Lower leg skin (tissue), 3 donors: ENCODE measurements around the gene C1QL4.

ENCODE experiments used
- POLR2A ChIP-seq, 2 donors: fragments of 450-650 bp; IDR thresholded peaks; one replicate each; pipeline ENCODE4 v1.6.1; 2016 to 2017; ENCODE audit warnings: antibody characterized with exemption in 2 of 2, mild to moderate bottlenecking in 1 of 2, moderate library complexity in 1 of 2
- TF ChIP-seq, protein P1 (sequence below), 3 donors: fragments of 450-650 bp; IDR thresholded peaks; one replicate each; pipeline ENCODE4 v1.5.1; 2016; ENCODE audit warnings: antibody characterized with exemption in 3 of 3, mild to moderate bottlenecking in 3 of 3, moderate library complexity in 2 of 3

DNA sequence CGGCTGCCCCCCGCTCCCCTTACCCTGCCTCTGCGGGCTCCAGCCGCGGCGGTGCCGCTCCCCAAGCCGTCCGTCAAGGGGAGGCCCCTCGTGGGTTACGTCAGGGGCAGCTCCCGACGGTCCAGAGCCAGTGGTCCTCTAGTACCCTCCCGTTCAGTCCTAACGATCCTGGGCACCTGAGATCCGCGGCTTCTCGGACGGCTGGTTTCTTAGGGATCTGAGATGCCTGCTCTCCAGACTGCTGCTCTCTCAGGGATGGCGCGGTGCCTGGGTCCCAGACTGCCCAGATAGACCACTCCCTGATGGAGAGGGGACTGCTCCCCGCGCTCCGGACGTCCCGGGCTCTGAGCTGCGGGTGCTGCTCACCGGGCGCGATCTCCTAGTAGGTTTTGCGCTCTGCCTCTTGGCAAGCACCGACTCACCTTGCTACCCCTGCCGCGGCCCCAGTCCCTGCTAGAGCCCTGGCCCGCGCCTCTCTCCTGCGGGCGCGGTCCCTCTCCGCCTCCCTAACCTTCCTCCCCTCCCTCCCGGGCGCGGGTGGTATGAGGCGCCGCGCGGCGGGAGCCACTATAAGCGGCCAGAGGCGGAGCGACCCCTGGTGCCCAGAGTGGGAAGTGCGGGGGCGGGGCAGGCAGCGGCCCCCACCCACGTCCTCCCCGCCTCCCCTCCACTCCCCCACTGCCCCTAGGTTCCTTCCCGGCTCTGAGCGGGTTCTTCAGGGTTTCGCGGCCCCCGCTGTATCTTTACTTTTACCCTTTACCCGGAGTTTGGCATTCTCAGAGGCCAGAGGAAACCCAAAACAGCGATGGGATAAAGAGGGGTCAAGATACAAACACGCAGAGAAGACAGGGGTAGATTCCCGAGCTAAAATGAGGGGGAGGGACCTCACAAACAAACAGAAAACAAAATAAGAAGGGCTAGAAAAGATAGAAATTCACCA lies at the start of gene C1QL4:
- TF ChIP-seq, protein P1, sequence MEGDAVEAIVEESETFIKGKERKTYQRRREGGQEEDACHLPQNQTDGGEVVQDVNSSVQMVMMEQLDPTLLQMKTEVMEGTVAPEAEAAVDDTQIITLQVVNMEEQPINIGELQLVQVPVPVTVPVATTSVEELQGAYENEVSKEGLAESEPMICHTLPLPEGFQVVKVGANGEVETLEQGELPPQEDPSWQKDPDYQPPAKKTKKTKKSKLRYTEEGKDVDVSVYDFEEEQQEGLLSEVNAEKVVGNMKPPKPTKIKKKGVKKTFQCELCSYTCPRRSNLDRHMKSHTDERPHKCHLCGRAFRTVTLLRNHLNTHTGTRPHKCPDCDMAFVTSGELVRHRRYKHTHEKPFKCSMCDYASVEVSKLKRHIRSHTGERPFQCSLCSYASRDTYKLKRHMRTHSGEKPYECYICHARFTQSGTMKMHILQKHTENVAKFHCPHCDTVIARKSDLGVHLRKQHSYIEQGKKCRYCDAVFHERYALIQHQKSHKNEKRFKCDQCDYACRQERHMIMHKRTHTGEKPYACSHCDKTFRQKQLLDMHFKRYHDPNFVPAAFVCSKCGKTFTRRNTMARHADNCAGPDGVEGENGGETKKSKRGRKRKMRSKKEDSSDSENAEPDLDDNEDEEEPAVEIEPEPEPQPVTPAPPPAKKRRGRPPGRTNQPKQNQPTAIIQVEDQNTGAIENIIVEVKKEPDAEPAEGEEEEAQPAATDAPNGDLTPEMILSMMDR (IDR thresholded peaks at IDR 0.05) = no peak
- no peak for TF ChIP-seq POLR2A (IDR thresholded peaks at IDR 0.05)
